HEK293 (cell line): Measurements from ENCODE around the gene DMBX1.

ENCODE experiments used
- CTCF ChIA-PET: fragments of 350-600 bp; formaldehyde crosslinking; extraction: SDS; loops from one replicate; lab custom pipeline; 2021; ENCODE audit warnings: antibody characterized with exemption; lab: Yijun Ruan, JAX
- POLR2A ChIA-PET: fragments of 300-600 bp; formaldehyde crosslinking; extraction: SDS; loops from one replicate; lab custom pipeline; 2020; ENCODE audit warnings: antibody characterized with exemption, inconsistent platforms; lab: Yijun Ruan, JAX
- H3K27ac ChIP-seq: fragments of 200-500 bp; sonication (Bioruptor generic); 2 replicates; pipeline ENCODE4 v1.5.1; 2014; ENCODE audit warnings: low read depth, low read length, control low read depth, inconsistent platforms; ENCODE audit errors: extremely low read depth
- H3K36me3 ChIP-seq, 2 experiments: fragments of 200-500 bp in 1 of 2; sonication (Bioruptor generic) in 1 of 2; 1 replicate in 1 of 2; 2 replicates in 1 of 2; pipeline ENCODE4 v1.5.1; 2014 to 2017; ENCODE audit warnings: inconsistent platforms in 2 of 2, low read length in 2 of 2; ENCODE audit not compliant: control insufficient read depth in 2 of 2, insufficient read depth in 1 of 2
- H3K4me1 ChIP-seq: fragments of 200-500 bp; sonication (Bioruptor generic); 2 replicates; pipeline ENCODE4 v1.5.1; 2014; ENCODE audit warnings: mild to moderate bottlenecking, low read length, inconsistent platforms; ENCODE audit not compliant: control insufficient read depth, insufficient read depth
- H3K4me3 ChIP-seq: 2 replicates; pipeline ENCODE4 v1.5.1; 2011; ENCODE audit warnings: low read depth, mild to moderate bottlenecking, control low read depth, low read length, moderate library complexity
- H3K9me3 ChIP-seq: fragments of 200-500 bp; sonication (Bioruptor generic); 2 replicates; pipeline ENCODE4 v1.5.1; 2014; ENCODE audit warnings: low read depth, low read length, inconsistent platforms; ENCODE audit not compliant: control insufficient read depth, insufficient read depth
- BCL6B ChIP-seq: fragments of 450-650 bp; formaldehyde crosslinking; IDR thresholded peaks from 2 replicates; pipeline ENCODE4 v1.5.1; 2017; ENCODE audit warnings: missing biosample characterization, missing genetic modification characterization
- CTCF ChIP-seq: fragments of 450-650 bp; formaldehyde crosslinking; IDR thresholded peaks from 2 replicates; pipeline ENCODE4 v1.5.1; 2016; ENCODE audit warnings: missing biosample characterization, missing genetic modification characterization
- GLIS1 ChIP-seq: fragments of 450-650 bp; formaldehyde crosslinking; IDR thresholded peaks from 2 replicates; pipeline ENCODE4 v1.5.1; 2016; ENCODE audit warnings: missing biosample characterization, missing genetic modification characterization
- GLIS2 ChIP-seq: fragments of 450-650 bp; formaldehyde crosslinking; IDR thresholded peaks from 2 replicates; pipeline ENCODE4 v1.5.1; 2016; ENCODE audit warnings: missing biosample characterization, missing genetic modification characterization
- KLF17 ChIP-seq: fragments of 450-650 bp; formaldehyde crosslinking; IDR thresholded peaks from 2 replicates; pipeline ENCODE4 v1.5.1; 2016; ENCODE audit warnings: missing biosample characterization, missing genetic modification characterization
- PATZ1 ChIP-seq: fragments of 450-650 bp; formaldehyde crosslinking; IDR thresholded peaks from 2 replicates; pipeline ENCODE4 v1.5.1; 2016; ENCODE audit warnings: missing biosample characterization, missing genetic modification characterization
- REST ChIP-seq: fragments of 450-650 bp; formaldehyde crosslinking; IDR thresholded peaks from 2 replicates; pipeline ENCODE4 v1.5.1; 2016; ENCODE audit warnings: missing biosample characterization, missing genetic modification characterization
- SP7 ChIP-seq: fragments of 450-650 bp; formaldehyde crosslinking; IDR thresholded peaks from 2 replicates; pipeline ENCODE4 v1.5.1; 2016; ENCODE audit warnings: missing biosample characterization, missing genetic modification characterization
- ZBTB10 ChIP-seq: fragments of 450-650 bp; formaldehyde crosslinking; IDR thresholded peaks from 2 replicates; pipeline ENCODE4 v1.5.1; 2016; ENCODE audit warnings: missing biosample characterization, missing genetic modification characterization
- ZNF302 ChIP-seq: fragments of 450-650 bp; formaldehyde crosslinking; IDR thresholded peaks from 2 replicates; pipeline ENCODE4 v1.5.1; 2016; ENCODE audit warnings: missing biosample characterization, missing genetic modification characterization, low read depth
- ZNF423 ChIP-seq: fragments of 450-650 bp; formaldehyde crosslinking; IDR thresholded peaks from 2 replicates; pipeline ENCODE4 v1.5.1; 2016; ENCODE audit warnings: missing biosample characterization, missing genetic modification characterization
- ZNF600 ChIP-seq: fragments of 450-650 bp; formaldehyde crosslinking; IDR thresholded peaks from 2 replicates; pipeline ENCODE4 v1.5.1; 2016; ENCODE audit warnings: missing biosample characterization, missing genetic modification characterization
- ZNF654 ChIP-seq: fragments of 450-650 bp; formaldehyde crosslinking; IDR thresholded peaks from 2 replicates; pipeline ENCODE4 v1.5.1; 2016; ENCODE audit warnings: low read depth, missing biosample characterization, missing genetic modification characterization
- ZNF830 ChIP-seq: fragments of 450-650 bp; IDR thresholded peaks from 2 replicates; pipeline ENCODE4 v1.5.0; 2018; ENCODE audit warnings: missing biosample characterization, missing genetic modification characterization, low read depth, mild to moderate bottlenecking, moderate library complexity
- ZSCAN30 ChIP-seq: fragments of 450-650 bp; IDR thresholded peaks from 2 replicates; pipeline ENCODE4 v1.5.1; 2018; ENCODE audit warnings: missing biosample characterization, mild to moderate bottlenecking, missing genetic modification characterization, moderate library complexity

The DMBX1 gene

GRCh38 chr1:46476673-46477072 is 13.0 kb upstream of the DMBX1 start (continued):
- no peak for TF ChIP-seq BCL6B

GRCh38 chr1:46477153-46477929 is 12.3 kb upstream of the DMBX1 start:
- CTCF ChIA-PET = interaction anchor here (0.5 to 18.9 kb wide), 28 partner anchors 10 to 676 kb away, joined by 3 to 418 read pairs (median 4); partner anchors contain the start of gene DMBX1
- Histone ChIP-seq H3K27ac (no peak overlapping the region), H3K4me1 (no peaks in the 10 kb centered on the region), H3K9me3 (no peaks in the 10 kb centered on the region), H3K4me3 (no peak overlapping the region), H3K36me3 (no peaks in the 10 kb centered on the region)
- TF ChIP-seq ZSCAN30 (0 out of 2 replicates have a peak, but pooled peaks have one; percentile 39), GLIS1 (tag by site-specific recombination) (peak; percentile 75), ZNF423 (peak; percentile 81), CTCF (tag by site-specific recombination) (peak; percentile 49), ZNF302 (tag by site-specific recombination) (no peak), ZBTB10 (tag by site-specific recombination) (peak; percentile 59), REST (tag by site-specific recombination) (no peak), KLF17 (0 out of 2 replicates have a peak, but pooled peaks have one; percentile 21), ZNF600 (tag by site-specific recombination) (0 out of 2 replicates have a peak, but pooled peaks have one; percentile 33), GLIS2 (tag by site-specific recombination) (peak; percentile 40), PATZ1 (tag by site-specific recombination) (peak; percentile 41; the same call in 1 of the 2 replicates), ZNF830 (tag by site-specific recombination) (no peak), SP7 (tag by site-specific recombination) (0 out of 2 replicates have a peak, but pooled peaks have one; percentile 29), ZNF654 (tag by site-specific recombination) (peak; percentile 70)
- POLR2A ChIA-PET = no interaction called here
